Activated T-helper 1 cell treated with anti-CD3 and anti-CD28 coated beads, Interleukin-12 subunit alpha, Interleukin-12 subunit beta, Interleukin-2, Interleukin-4 antibody, amounts not matched to agents 30 ng/mL and 10 ng/mL and 1 ng/mL, durations not matched to agents 14 hours and 24 hours and 36 hours (primary cell): ENCODE results near the gene EPHB2. TPM values are rescaled to one million over a fixed set of nuclear protein-coding genes. Genes with fewer than 3 reads are reported as not detected.

Experiments used
- DNase-seq: peaks from one replicate; pipeline ENCODE4 v3.0.0; 2021; ENCODE audit warnings: low spot score
- H3K27ac Mint-ChIP-seq: one replicate; pipeline ENCODE4 v1.8.0; 2021; ENCODE audit warnings: mild to moderate bottlenecking, mixed read lengths
- H3K27me3 Mint-ChIP-seq: one replicate; pipeline ENCODE4 v1.8.0; 2022; ENCODE audit warnings: mild to moderate bottlenecking, moderate library complexity, mixed read lengths; ENCODE audit not compliant: insufficient read depth
- H3K36me3 Mint-ChIP-seq: one replicate; pipeline ENCODE4 v1.8.0; 2021; ENCODE audit warnings: low read depth, mixed read lengths
- H3K4me1 Mint-ChIP-seq: one replicate; pipeline ENCODE4 v1.8.0; 2021; ENCODE audit warnings: low read depth, mixed read lengths
- H3K4me3 Mint-ChIP-seq: one replicate; pipeline ENCODE4 v1.8.0; 2021; ENCODE audit warnings: mild to moderate bottlenecking, moderate library complexity, mixed read lengths
- H3K9me3 Mint-ChIP-seq: one replicate; pipeline ENCODE4 v1.8.0; 2021; ENCODE audit warnings: mixed read lengths
- intact Hi-C: fragments of 100-400 bp; cut with micrococcal nuclease; formaldehyde crosslinking; loops from one replicate; pipeline ENCODE4 v1.15.1; 2024
- total RNA-seq: library from RNA; stranded (reverse); gene quantifications from 2 replicates; pipeline ENCODE4 v1.2.3, GENCODE V29; 2022

The EPHB2 gene
- total RNA-seq, 1 donor from 2014 or later, result not detected

DNA sequence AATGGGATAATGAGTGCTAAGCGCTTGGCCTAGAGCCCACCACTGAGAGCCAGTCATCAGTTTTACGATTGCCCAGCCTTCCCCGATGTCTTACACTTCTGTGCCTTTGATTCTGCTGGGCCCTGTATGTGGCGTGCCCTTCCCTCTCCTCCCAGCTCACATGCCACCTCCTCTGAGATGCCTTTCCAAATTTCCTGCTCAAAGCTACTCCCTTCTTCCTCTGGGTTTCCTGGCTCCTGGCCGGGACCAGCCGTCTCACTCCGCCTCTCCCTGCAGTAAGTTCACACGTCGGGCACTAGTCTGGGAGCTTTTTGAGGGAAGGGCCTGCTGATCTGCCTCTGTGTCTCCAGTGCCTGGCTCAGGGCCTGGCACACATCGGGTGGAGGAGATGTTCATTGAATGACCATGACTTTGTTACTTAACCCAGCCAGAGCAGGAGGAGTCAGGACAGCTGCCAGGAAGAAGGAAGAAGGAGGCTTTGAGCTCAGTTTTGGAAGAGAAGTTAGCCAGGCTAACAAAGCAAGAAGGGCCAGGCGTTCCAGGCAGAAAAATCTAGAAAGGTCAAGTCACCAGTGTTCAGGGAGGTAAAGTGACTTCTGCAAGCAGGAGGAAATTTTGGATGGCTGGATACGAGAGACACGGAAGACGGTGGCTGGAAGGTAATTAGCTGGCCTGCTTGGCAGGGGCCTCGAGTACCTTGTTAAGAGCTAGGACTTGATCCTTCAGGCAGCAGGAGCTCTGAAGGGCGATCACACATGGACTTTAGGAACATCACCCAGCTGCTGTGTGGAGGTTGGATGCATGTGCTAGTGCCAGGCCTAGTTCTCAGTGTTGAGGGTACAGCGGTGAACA is 63.6 kb downstream of the EPHB2 start:
- H3K4me1 Mint-ChIP-seq, result no peaks in the 10 kb centered on the region
- no peak overlapping the region for H3K27ac Mint-ChIP-seq
- no peak overlapping the region for H3K4me3 Mint-ChIP-seq
- intact Hi-C loops, result no loop called here
- no peaks in the 10 kb centered on the region for H3K9me3 Mint-ChIP-seq
- peaks cover 7% of the 10 kb centered on the region for H3K27me3 Mint-ChIP-seq
- DNase-seq, result no peak
- no peaks in the 10 kb centered on the region for H3K36me3 Mint-ChIP-seq

DNA sequence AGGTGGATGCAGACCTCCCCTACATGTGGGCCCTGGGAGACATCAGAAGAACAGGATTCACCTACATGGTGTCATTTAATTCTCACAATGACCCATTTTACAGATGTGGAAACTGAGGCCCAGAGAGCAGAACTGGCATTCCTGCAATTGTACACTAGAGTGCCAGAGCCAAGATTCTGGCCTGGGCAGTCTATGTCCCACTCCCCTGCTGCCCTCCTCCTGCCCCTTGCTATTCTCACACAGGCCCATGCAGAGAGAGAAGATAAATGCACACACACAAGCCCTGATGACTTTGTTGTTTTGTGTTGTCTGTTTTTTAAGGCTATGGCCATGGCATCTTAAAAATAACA is 64.2 kb downstream of the EPHB2 start:
- Mint-ChIP-seq H3K4me3 (no peak overlapping the region), H3K36me3 (no peaks in the 10 kb centered on the region), H3K9me3 (no peaks in the 10 kb centered on the region), H3K27me3 (peaks cover 7% of the 10 kb centered on the region), H3K27ac (no peak overlapping the region), H3K4me1 (no peaks in the 10 kb centered on the region)
- DNase-seq, result no peak
- intact Hi-C loops, result no loop called here

DNA sequence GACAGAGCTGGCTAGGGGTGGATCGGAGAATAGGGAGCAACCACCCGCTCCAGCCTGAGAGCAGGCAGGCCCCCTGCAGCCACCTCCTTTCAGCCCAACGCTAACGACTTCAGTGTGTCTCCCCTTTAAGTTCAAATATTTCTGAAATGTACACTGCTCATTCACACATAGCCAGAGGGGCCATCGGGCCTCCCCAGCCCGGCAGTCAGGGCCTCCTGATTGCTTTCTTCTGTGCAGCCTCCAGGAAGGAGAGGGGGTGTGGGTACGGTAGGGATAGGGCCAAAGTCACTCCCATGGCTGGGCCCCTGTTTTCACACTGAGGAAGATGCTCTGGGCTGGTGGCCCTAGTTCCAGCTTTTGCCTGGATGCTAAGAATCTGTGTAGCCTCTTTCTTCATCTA is 64.8 kb downstream of the EPHB2 start:
- intact Hi-C loops, result no loop called here
- H3K27me3 Mint-ChIP-seq, result peaks cover 7% of the 10 kb centered on the region
- no peaks in the 10 kb centered on the region for H3K4me1 Mint-ChIP-seq
- H3K4me3 Mint-ChIP-seq, result no peak overlapping the region
- H3K36me3 Mint-ChIP-seq, result no peaks in the 10 kb centered on the region
- H3K27ac Mint-ChIP-seq, result no peak overlapping the region
- H3K9me3 Mint-ChIP-seq, result no peaks in the 10 kb centered on the region
- DNase-seq, result no peak

GRCh38 chr1:22776035-22776613 is 65.5 kb downstream of the EPHB2 start:
- no peak overlapping the region for H3K27ac Mint-ChIP-seq
- DNase-seq, result no peak
- peaks cover 7% of the 10 kb centered on the region for H3K27me3 Mint-ChIP-seq
- H3K9me3 Mint-ChIP-seq, result no peaks in the 10 kb centered on the region
- H3K36me3 Mint-ChIP-seq, result no peaks in the 10 kb centered on the region
- H3K4me1 Mint-ChIP-seq, result no peaks in the 10 kb centered on the region
- no peak overlapping the region for H3K4me3 Mint-ChIP-seq
- intact Hi-C loops, result no loop called here

- no peak overlapping the region for H3K4me3 Mint-ChIP-seq
- H3K4me1 Mint-ChIP-seq, result no peaks in the 10 kb centered on the region
- H3K9me3 Mint-ChIP-seq, result no peaks in the 10 kb centered on the region
- H3K27me3 Mint-ChIP-seq, result peaks cover 7% of the 10 kb centered on the region
- intact Hi-C loops, result no loop called here
- H3K36me3 Mint-ChIP-seq, result no peaks in the 10 kb centered on the region
- H3K27ac Mint-ChIP-seq, result no peak overlapping the region
- no peak for DNase-seq
These were observed 66.9 kb downstream of the EPHB2 start for GRCh38 chr1:22777388-22778057.

DNA sequence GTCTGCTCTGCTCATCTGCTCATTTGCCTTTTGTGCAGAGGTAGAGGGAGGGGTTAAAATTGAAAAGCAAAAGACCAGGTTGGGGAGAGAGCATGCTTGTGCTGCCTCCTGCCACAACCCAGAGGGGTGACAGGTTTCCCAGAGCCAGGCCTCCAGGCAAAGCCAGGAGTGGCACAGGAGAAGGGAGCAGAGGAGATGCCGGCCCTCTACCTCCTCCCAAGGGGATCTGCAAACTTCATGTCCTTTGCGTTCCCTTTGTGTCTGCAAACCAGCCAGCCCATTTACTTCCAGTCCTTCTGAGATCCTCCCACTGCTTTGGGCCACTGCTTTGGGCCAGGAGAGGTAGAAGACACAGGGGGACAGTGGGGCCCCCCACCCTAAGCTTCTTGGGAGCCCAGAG is 67.8 kb downstream of the EPHB2 start:
- intact Hi-C loops, result no loop called here
- Mint-ChIP-seq H3K36me3 (no peaks in the 10 kb centered on the region), H3K4me1 (no peaks in the 10 kb centered on the region)

GRCh38 chr1:22778862-22779520 is 68.4 kb downstream of the EPHB2 start:
- Mint-ChIP-seq H3K27me3 (peaks cover 7% of the 10 kb centered on the region), H3K4me3 (no peak overlapping the region), H3K9me3 (no peaks in the 10 kb centered on the region), H3K4me1 (no peaks in the 10 kb centered on the region), H3K36me3 (no peaks in the 10 kb centered on the region), H3K27ac (no peak overlapping the region)
- intact Hi-C loops, result no loop called here
- DNase-seq, result no peak

More for the DNA sequence above, 67.8 kb downstream of the EPHB2 start:
- no peak overlapping the region for H3K4me3 Mint-ChIP-seq
- H3K9me3 Mint-ChIP-seq, result no peaks in the 10 kb centered on the region
- H3K27ac Mint-ChIP-seq, result no peak overlapping the region
- DNase-seq, result no peak
- H3K27me3 Mint-ChIP-seq, result peaks cover 7% of the 10 kb centered on the region

DNA sequence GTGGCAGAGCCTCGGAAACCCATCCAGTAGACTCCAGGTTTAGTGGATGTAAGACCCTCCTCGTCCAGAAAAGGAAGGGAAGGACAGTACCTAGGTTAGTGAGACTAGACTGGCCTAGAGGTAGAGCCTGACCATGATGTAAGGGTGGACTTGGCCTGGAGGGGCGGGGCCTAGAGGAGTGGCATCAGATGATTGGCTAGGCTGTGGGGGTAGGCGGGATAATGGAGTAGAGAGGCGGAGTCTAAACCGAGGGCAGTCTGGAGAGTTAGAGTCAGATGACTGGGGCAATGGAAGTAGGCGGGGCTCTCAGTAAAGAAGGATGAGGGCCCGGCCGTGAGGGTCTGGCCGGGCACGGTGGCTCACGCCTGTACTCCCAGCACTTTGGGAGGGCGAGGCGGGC is 70.1 kb downstream of the EPHB2 start:
- intact Hi-C loops, result no loop called here
- Mint-ChIP-seq H3K36me3 (no peaks in the 10 kb centered on the region), H3K27ac (no peak overlapping the region), H3K4me3 (no peak overlapping the region), H3K27me3 (peaks cover 5% of the 10 kb centered on the region), H3K4me1 (no peaks in the 10 kb centered on the region), H3K9me3 (no peaks in the 10 kb centered on the region)
- DNase-seq, result no peak

DNA sequence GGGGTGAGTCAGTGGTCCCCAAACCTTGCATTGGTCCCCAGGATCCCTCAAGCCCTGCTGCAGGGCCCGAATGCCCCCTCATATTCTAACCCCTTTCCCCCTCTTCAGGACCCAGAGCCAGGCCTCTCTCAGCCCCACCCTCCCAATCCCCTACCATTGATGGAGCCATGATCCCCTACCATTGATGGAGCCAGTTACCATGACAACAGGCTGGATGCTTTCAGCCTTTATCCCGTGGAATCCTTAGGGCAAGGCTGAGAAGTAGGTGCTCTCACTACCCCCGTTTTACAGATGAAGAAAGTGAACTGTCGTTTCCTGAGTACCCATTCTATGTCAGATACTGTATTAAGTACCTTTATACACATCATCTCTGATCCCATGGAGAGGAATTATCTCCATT is 70.8 kb downstream of the EPHB2 start:
- Mint-ChIP-seq H3K4me3 (no peak overlapping the region), H3K4me1 (no peaks in the 10 kb centered on the region), H3K27me3 (no peaks in the 10 kb centered on the region), H3K9me3 (no peaks in the 10 kb centered on the region), H3K27ac (no peak overlapping the region), H3K36me3 (no peaks in the 10 kb centered on the region)
- intact Hi-C loops, result no loop called here
- DNase-seq, result no peak

DNA sequence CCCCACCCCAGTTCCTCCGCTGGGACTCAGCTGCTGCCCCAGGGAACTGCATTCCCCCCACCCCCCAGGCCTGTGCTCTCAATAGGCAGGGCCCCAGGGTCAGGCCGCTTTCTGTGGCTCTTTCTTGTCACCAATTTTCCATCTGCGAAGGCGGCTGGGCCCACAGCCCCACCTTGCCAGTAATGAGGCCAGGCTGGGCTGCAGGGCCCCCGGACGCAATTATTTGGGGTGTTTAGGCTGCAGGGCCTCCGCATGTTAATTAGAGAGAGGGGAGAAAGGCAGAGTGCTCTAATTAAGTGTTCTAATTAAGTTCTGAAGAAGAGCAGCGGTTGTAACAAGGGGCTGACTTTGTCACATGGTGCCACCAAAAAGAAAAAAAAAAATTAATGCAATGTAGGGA is 71.8 kb downstream of the EPHB2 start:
- Mint-ChIP-seq H3K36me3 (no peaks in the 10 kb centered on the region), H3K27me3 (peaks cover 7% of the 10 kb centered on the region)
- no peak for DNase-seq

GRCh38 chr1:22784317-22784716 is 73.7 kb downstream of the EPHB2 start:
- no peaks in the 10 kb centered on the region for H3K9me3 Mint-ChIP-seq
- no peaks in the 10 kb centered on the region for H3K4me1 Mint-ChIP-seq
- no peak overlapping the region for H3K27ac Mint-ChIP-seq
- peaks cover 14% of the 10 kb centered on the region for H3K27me3 Mint-ChIP-seq
- DNase-seq, result no peak
- H3K36me3 Mint-ChIP-seq, result no peaks in the 10 kb centered on the region
- no peak overlapping the region for H3K4me3 Mint-ChIP-seq
- intact Hi-C loops, result no loop called here

More for the DNA sequence above, 71.8 kb downstream of the EPHB2 start:
- no peak overlapping the region for H3K4me3 Mint-ChIP-seq
- intact Hi-C loops, result no loop called here
- no peaks in the 10 kb centered on the region for H3K4me1 Mint-ChIP-seq
- H3K27ac Mint-ChIP-seq, result no peak overlapping the region
- H3K9me3 Mint-ChIP-seq, result no peaks in the 10 kb centered on the region

- no peaks in the 10 kb centered on the region for H3K9me3 Mint-ChIP-seq
- H3K36me3 Mint-ChIP-seq, result no peaks in the 10 kb centered on the region
- no peak for DNase-seq
- intact Hi-C loops, result no loop called here
- H3K4me3 Mint-ChIP-seq, result no peak overlapping the region
- no peaks in the 10 kb centered on the region for H3K4me1 Mint-ChIP-seq
- peaks cover 14% of the 10 kb centered on the region for H3K27me3 Mint-ChIP-seq
- no peak overlapping the region for H3K27ac Mint-ChIP-seq
These were observed 74.1 kb downstream of the EPHB2 start for GRCh38 chr1:22784737-22785136.

DNA sequence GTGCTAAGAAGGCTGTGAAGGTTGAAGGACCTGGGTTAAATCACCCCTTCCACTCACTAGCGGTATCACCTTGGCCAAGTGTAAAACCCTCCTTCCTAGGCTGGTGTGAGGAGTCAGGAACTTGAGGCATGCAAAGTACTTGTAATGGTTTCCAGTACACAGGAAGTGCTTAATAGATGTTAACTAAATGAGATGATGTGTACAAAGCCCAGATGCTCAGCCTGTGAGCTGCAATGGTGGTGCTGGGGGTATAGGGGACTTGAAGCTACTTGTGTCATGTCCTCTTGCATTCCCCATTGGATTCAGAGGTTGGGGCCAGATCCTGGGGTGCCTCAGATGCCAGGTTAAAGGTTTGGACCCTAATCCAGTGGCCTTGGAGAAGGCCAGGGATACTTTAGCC is 75.5 kb downstream of the EPHB2 start:
- intact Hi-C loops, result no loop called here
- Mint-ChIP-seq H3K27ac (no peak overlapping the region), H3K9me3 (no peaks in the 10 kb centered on the region), H3K36me3 (no peaks in the 10 kb centered on the region), H3K27me3 (peaks cover 14% of the 10 kb centered on the region), H3K4me1 (no peaks in the 10 kb centered on the region), H3K4me3 (no peak overlapping the region)
- no peak for DNase-seq
